OCI-LY3 (cell line): Measurements from ENCODE around the gene NTNG2.

ENCODE experiments used
- H2AFZ ChIP-seq: fragments of 200-600, 300-600 bp; shearing (Covaris generic); 2 replicates; pipeline ENCODE4 v1.6.0; 2014; ENCODE audit warnings: antibody characterized with exemption, low read depth, low read length
- H3K27ac ChIP-seq: fragments of 200-600, 300-600 bp; sonication (generic); 2 replicates; pipeline ENCODE4 v1.5.1; 2014; ENCODE audit warnings: mild to moderate bottlenecking, low read length, moderate library complexity, mixed read lengths
- H3K27me3 ChIP-seq: fragments of 200-600, 300-600 bp; sonication (generic); 2 replicates; pipeline ENCODE4 v1.6.1; 2014; ENCODE audit warnings: low read depth, low read length, mixed read lengths
- H3K36me3 ChIP-seq: fragments of 200-600, 300-600 bp; sonication (generic); replicated peaks from 2 replicates; pipeline ENCODE3; 2014; ENCODE audit warnings: low read depth, low read length, mixed read lengths
- H3K4me1 ChIP-seq: fragments of 300-600, 200-600 bp; sonication (generic); 2 replicates; pipeline ENCODE4 v1.6.1; 2014; ENCODE audit warnings: low read length, mixed read lengths
- H3K4me2 ChIP-seq: fragments of 200-600, 300-600 bp; sonication (generic); 2 replicates; pipeline ENCODE4 v1.6.1; 2014; ENCODE audit warnings: low read length, mixed read lengths
- H3K4me3 ChIP-seq: fragments of 300-600, 200-600 bp; sonication (generic); 2 replicates; pipeline ENCODE4 v1.5.1; 2014; ENCODE audit warnings: antibody characterized with exemption, mild to moderate bottlenecking, low read length, moderate library complexity
- H3K79me2 ChIP-seq: fragments of 300-600, 200-600 bp; shearing (Covaris generic); 2 replicates; pipeline ENCODE4 v1.6.1; 2014; ENCODE audit warnings: mild to moderate bottlenecking, low read length, mixed read lengths
- H3K9ac ChIP-seq: fragments of 300-600, 200-600 bp; shearing (Covaris generic); 2 replicates; pipeline ENCODE4 v1.6.0; 2014; ENCODE audit warnings: mild to moderate bottlenecking, low read length, moderate library complexity
- H3K9me3 ChIP-seq: fragments of 200-600, 300-600 bp; shearing (Covaris generic); 2 replicates; pipeline ENCODE4 v1.6.1; 2014; ENCODE audit warnings: low read length, mixed read lengths; ENCODE audit not compliant: insufficient read depth
- H4K20me1 ChIP-seq: fragments of 200-600, 300-600 bp; sonication (generic); 2 replicates; pipeline ENCODE4 v1.6.1; 2016; ENCODE audit warnings: low read length, mixed read lengths; ENCODE audit not compliant: insufficient read depth
- EZH2phosphoT487 ChIP-seq: fragments of 200-600 bp; shearing (Covaris generic); IDR thresholded peaks from 2 replicates; pipeline ENCODE4 v1.6.1; 2018; ENCODE audit warnings: antibody characterized with exemption, mixed run types, low read depth
- TF ChIP-seq, protein P1 (sequence below): fragments of 200-600, 300-600 bp; sonication (generic); IDR thresholded peaks from 2 replicates; pipeline ENCODE4 v1.5.1; 2014; ENCODE audit warnings: antibody characterized with exemption, low read length, low read depth

The NTNG2 gene

DNA sequence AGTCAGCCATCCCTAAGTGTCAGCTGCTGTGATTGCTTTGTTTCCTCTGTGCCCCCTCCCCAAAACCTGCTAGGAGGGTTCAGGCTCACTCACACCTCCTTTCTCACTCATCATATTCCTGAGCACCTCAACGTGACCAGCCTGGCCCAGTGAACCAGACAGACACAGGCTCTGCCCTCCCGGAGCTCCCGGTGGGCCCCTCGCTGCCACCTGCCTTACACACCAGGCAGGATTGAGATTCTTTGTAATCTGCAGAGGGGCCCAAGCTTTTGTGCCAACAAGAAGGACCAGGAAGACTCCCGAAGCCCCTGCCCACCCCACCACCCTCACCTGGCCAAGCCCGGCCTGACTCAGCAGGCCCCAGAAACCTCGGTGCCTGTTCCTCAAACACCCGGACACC lies 87.8 kb downstream of the NTNG2 start:
- no peaks in the 10 kb centered on the region for H3K36me3 ChIP-seq
- H3K27ac ChIP-seq: no peak overlapping the region
- peaks cover 17% of the 10 kb centered on the region for H3K27me3 ChIP-seq
- no peak overlapping the region for H3K4me2 ChIP-seq
- no peaks in the 10 kb centered on the region for H3K79me2 ChIP-seq
- H3K4me1 ChIP-seq: no peaks in the 10 kb centered on the region
- no peak overlapping the region for H3K4me3 ChIP-seq
- no peak overlapping the region for H3K9ac ChIP-seq
- no peaks in the 10 kb centered on the region for H4K20me1 ChIP-seq
- no peaks in the 10 kb centered on the region for H3K9me3 ChIP-seq
- no peak overlapping the region for H2AFZ ChIP-seq
- TF ChIP-seq, protein P1, sequence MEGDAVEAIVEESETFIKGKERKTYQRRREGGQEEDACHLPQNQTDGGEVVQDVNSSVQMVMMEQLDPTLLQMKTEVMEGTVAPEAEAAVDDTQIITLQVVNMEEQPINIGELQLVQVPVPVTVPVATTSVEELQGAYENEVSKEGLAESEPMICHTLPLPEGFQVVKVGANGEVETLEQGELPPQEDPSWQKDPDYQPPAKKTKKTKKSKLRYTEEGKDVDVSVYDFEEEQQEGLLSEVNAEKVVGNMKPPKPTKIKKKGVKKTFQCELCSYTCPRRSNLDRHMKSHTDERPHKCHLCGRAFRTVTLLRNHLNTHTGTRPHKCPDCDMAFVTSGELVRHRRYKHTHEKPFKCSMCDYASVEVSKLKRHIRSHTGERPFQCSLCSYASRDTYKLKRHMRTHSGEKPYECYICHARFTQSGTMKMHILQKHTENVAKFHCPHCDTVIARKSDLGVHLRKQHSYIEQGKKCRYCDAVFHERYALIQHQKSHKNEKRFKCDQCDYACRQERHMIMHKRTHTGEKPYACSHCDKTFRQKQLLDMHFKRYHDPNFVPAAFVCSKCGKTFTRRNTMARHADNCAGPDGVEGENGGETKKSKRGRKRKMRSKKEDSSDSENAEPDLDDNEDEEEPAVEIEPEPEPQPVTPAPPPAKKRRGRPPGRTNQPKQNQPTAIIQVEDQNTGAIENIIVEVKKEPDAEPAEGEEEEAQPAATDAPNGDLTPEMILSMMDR: no peak

DNA sequence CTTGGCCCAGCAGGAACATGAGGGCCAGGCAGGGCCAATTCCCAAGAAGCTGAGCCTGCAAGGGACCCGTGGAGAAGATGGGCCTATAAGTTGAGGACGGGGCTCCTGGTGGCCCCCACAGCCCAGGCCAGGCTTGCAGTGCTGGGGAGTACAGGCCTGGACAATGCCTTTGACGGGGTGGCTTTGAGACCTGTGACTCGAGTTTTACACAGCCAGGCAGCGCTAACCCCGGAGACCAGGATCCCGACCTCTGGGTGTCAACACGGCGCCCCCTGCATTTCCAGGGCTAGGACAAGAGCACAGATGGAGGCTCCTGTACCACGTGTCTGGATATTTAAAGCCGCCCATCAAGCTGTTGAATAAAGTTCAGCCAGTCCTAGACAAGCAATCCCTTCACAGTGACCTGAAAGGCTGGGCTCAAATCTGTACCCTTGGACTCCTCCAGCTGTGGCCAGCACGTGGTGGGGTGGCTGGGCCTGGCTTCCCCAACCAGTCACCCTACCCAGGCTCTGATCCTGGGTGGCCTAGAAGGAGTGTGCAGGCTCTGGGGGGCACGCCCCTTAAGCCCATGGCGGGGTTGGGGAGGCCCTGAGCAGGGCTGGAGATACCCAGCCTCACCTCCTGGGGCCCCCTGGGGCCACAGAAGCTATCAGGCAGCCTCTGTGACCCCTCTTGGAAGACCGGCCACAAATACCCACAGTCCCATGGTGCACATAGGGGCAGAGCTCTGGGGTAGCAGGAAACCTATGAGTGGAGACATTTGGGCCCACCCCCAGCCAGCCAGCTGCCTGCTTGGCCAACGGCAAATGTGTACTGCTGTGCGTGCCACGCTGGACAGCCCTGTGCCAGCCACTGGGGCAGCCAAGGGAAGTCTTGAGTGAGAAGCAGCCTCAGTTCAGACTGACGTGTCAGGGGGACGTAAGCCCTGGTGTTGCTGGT lies 88.7 kb downstream of the NTNG2 start:
- no peak overlapping the region for H3K4me3 ChIP-seq
- no peak overlapping the region for H3K4me2 ChIP-seq
- H3K4me1 ChIP-seq: no peaks in the 10 kb centered on the region
- H3K27ac ChIP-seq: no peak overlapping the region
- H4K20me1 ChIP-seq: no peaks in the 10 kb centered on the region
- TF ChIP-seq, protein P1: no peak
- TF ChIP-seq EZH2phosphoT487: no peak
- no peaks in the 10 kb centered on the region for H3K79me2 ChIP-seq
- no peak overlapping the region for H3K9ac ChIP-seq
- no peaks in the 10 kb centered on the region for H3K9me3 ChIP-seq
- H3K36me3 ChIP-seq: no peaks in the 10 kb centered on the region
- peaks cover 14% of the 10 kb centered on the region for H3K27me3 ChIP-seq
- no peak overlapping the region for H2AFZ ChIP-seq

DNA sequence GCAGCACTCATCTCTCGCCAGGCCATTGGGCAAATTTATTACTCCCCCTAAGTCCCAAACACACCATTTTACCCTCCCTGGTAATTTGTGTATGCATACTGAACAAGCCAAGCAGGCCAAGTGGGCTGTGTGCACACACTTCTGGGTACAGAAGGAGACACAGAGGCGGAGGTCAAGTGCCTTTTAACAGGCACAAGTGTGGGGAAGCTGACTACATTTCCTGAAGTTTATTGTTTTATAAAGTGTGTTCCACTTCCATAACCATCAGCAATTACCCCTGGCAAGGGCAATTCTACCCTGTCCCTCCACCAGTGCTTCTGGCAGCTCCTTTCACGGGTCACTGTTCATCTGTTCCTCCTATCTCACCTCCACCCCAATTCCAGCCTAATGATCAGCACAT lies 99.0 kb downstream of the NTNG2 start:
- TF ChIP-seq, protein P1: no peak
- no peak for TF ChIP-seq EZH2phosphoT487
- H3K9me3 ChIP-seq: no peaks in the 10 kb centered on the region
- H3K27me3 ChIP-seq: no peaks in the 10 kb centered on the region
- no peak overlapping the region for H3K27ac ChIP-seq
- no peaks in the 10 kb centered on the region for H3K79me2 ChIP-seq
- H3K4me1 ChIP-seq: peaks cover 5% of the 10 kb centered on the region; the same call in 1 of the 2 replicates
- H3K4me2 ChIP-seq: no peak overlapping the region
- peaks cover 14% of the 10 kb centered on the region for H4K20me1 ChIP-seq
- no peak overlapping the region for H3K4me3 ChIP-seq
- peaks cover 28% of the 10 kb centered on the region for H3K36me3 ChIP-seq
- no peak overlapping the region for H3K9ac ChIP-seq
- no peak overlapping the region for H2AFZ ChIP-seq

DNA sequence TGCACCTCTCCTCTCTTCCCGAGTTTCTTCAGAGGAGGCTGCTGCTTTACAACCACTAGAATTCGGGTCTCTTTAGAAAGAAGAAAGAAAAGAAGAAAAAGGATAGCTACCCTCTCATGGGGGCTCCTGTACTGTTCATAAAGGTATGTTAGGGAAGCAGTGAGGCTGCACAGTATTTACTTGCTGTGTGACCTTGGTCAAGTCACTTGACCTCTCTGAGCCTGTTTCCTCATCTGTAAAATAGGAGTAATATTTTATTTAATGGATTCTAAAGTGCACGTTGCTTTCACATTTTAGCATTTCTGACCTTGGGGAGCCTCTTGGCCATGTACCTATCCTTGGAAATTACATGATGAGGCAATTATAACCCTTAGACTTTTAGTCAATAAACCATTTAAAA lies 104.2 kb downstream of the NTNG2 start:
- Histone ChIP-seq H3K79me2 (no peaks in the 10 kb centered on the region), H3K27ac (no peak overlapping the region), H3K9ac (no peak overlapping the region), H3K4me3 (no peak overlapping the region), H3K36me3 (peaks cover 72% of the 10 kb centered on the region), H2AFZ (no peak overlapping the region), H3K4me1 (peaks cover 8% of the 10 kb centered on the region; the same call in 1 of the 2 replicates), H4K20me1 (peaks cover 14% of the 10 kb centered on the region), H3K4me2 (no peak overlapping the region), H3K27me3 (no peaks in the 10 kb centered on the region), H3K9me3 (peaks cover 16% of the 10 kb centered on the region)
- TF ChIP-seq EZH2phosphoT487: no peak
- TF ChIP-seq, protein P1: no peak
